Measurements from ENCODE around the gene IRF2. TPM values are rescaled to one million over a fixed set of nuclear protein-coding genes. Genes with fewer than 3 reads are reported as not detected.

The IRF2 gene
- polyA plus RNA-seq, 2 of the 4 experiments (the other 2 are of a cell fraction) = 11.0 to 23.5 TPM

DNA sequence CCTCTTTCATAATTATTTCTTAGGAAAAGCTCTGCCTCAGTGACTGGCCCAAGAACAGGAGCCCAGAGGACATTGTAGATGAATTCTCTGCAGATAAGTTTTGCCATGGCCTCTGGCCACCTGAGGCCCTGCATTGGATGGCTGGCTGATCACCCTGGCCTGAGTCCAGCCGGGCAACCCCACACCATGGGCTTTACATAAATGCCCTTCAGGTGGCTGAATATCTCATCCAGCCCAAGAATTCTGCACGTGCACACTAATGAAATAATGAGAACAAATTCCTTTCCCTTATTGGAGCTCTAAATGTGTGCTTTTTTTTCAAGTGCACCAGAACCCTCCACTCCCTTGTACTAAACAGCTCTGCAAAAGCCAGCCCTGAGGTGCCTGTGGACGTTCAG is 65.7 kb downstream of the IRF2 start:
- no peak for DNase-seq (ENCODE audit: low read depth in 1 of 2, low spot score in 1 of 2)
- Histone ChIP-seq H3K4me2 (no peak overlapping the region), H3K9me3 (no peaks in the 10 kb centered on the region), H3K4me1 (no peaks in the 10 kb centered on the region), H3K4me3 (no peak overlapping the region), H3K27ac (no peak overlapping the region)
- ChIA-PET CTCF (interaction anchor here (1.8 kb wide), 1 partner anchor 144 kb away, joined by 4 read pairs; no protein-coding TSS in a partner anchor), POLR2A (interaction anchor here (0.9 kb wide), 1 partner anchor 66 kb away, joined by 3 read pairs; the partner anchor contains the start of gene IRF2)
- ATAC-seq = no peak
- 81% methylated on average over 3 of the region's 3 CpGs for WGBS (ENCODE audit: missing lambda C conversion rate)
- TF ChIP-seq, protein P1, sequence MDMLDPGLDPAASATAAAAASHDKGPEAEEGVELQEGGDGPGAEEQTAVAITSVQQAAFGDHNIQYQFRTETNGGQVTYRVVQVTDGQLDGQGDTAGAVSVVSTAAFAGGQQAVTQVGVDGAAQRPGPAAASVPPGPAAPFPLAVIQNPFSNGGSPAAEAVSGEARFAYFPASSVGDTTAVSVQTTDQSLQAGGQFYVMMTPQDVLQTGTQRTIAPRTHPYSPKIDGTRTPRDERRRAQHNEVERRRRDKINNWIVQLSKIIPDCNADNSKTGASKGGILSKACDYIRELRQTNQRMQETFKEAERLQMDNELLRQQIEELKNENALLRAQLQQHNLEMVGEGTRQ (IDR thresholded peaks at IDR 0.05) = no peak
- TF ChIP-seq RNF2 (IDR thresholded peaks at IDR 0.05; ENCODE audit: borderline replicate concordance, low read depth) (no peak), MAFK (IDR thresholded peaks at IDR 0.05; ENCODE audit: partially characterized antibody) (no peak), BHLHE40 (IDR thresholded peaks at IDR 0.05; ENCODE audit: low read depth, low read length) (no peak), FOSB (CRISPR knock-in tag; IDR thresholded peaks at IDR 0.05) (no peak), POLR2AphosphoS2 (conservative IDR thresholded peaks at IDR 0.05; ENCODE audit: low read length) (no peak), HEYL (CRISPR knock-in tag; IDR thresholded peaks at IDR 0.05) (no peak)
- TF ChIP-seq, protein P2, sequence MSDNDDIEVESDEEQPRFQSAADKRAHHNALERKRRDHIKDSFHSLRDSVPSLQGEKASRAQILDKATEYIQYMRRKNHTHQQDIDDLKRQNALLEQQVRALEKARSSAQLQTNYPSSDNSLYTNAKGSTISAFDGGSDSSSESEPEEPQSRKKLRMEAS (IDR thresholded peaks at IDR 0.05) = no peak
- no peak for FAIRE-seq

DNA sequence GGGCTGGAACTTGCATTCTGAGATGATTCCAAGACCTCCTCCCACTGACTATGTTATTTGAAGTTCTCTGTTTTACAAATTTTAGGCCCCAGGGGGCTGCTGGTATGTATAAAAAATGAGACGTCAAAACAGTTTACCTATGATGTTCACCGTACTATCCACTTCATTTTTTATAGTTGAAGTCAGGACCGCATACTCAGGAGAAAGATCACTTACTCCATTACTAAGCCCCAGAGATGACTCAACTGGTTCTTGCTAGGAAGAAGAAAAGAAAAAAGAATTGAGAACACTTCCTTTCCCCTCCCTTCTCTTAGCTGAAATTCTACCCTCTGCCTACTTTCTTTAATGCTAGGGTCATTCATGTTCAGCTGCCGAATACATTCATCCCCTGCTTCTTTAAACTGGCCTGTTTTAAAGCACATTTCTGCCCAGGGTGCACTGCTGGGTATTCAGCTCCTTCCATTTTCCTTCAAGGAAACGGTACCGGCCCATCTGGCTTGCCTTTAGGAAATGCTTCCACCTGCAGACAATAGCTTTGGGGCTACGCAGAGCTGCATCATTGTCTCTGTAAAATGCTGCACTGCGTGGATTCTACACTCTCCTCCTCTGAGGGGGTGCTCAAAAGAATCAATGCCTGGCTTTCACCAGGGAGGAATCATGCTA is 66.2 kb downstream of the IRF2 start:
- no peaks in the 10 kb centered on the region for H3K9me3 ChIP-seq
- no peak overlapping the region for H3K4me3 ChIP-seq
- ATAC-seq (no peak), FAIRE-seq (no peak), DNase-seq (ENCODE audit: low read depth in 1 of 2, low spot score in 1 of 2) (no peak)
- TF ChIP-seq ZSCAN20 (CRISPR knock-in tag; IDR thresholded peaks at IDR 0.05) (no peak), HOXB13 (CRISPR knock-in tag; IDR thresholded peaks at IDR 0.05; ENCODE audit: low read depth) (no peak), HOXB5 (CRISPR knock-in tag; IDR thresholded peaks at IDR 0.05) (no peak)
- CTCF ChIA-PET = interaction anchor here (1.8 kb wide), 1 partner anchor 144 kb away, joined by 4 read pairs; no protein-coding TSS in a partner anchor
- no peak overlapping the region for H3K27ac ChIP-seq
- POLR2A ChIA-PET = interaction anchor here (0.9 kb wide), 1 partner anchor 66 kb away, joined by 3 read pairs; the partner anchor contains the start of gene IRF2
- no peaks in the 10 kb centered on the region for H3K4me1 ChIP-seq
- 83% methylated on average over 8 of the region's 8 CpGs for WGBS (ENCODE audit: missing lambda C conversion rate)
- no peak overlapping the region for H3K4me2 ChIP-seq

DNA sequence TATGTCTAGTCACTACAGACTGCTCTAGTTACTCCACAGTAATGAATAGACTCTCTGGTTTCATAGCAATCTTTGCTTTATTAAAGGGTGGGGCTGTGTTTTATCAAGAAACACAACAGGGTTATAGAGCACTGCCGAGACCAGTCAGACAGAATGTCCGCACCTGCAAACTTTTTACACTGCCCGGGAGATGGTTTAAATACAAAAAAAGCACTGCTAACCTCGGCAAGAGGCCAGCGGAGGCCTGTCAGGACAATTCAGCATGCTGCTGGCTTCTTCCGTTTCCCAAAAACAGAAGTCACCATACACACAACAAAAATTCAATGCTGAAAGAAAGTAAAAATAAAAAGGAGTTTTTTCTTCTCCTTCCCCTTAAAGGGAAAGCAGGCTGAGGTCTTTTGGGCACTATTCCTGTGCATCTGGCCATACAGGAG is 67.4 kb downstream of the IRF2 start:
- no peak overlapping the region for H3K27ac ChIP-seq
- DNase-seq (ENCODE audit: low read depth in 1 of 2, low spot score in 1 of 2) (no peak), ATAC-seq (no peak), FAIRE-seq (no peak)
- H3K4me1 ChIP-seq = no peaks in the 10 kb centered on the region
- no peaks in the 10 kb centered on the region for H3K9me3 ChIP-seq
- 98% methylated on average over 6 of the region's 6 CpGs for WGBS (ENCODE audit: missing lambda C conversion rate)
- ChIA-PET CTCF (no interaction called here), POLR2A (no interaction called here)
- H3K4me3 ChIP-seq = no peak overlapping the region
- TF ChIP-seq NPAS2 (CRISPR knock-in tag; IDR thresholded peaks at IDR 0.05; ENCODE audit: borderline replicate concordance) (no peak), TP53 (CRISPR knock-in tag; IDR thresholded peaks at IDR 0.05) (no peak), PHF8 (IDR thresholded peaks at IDR 0.05; ENCODE audit: borderline replicate concordance, low read depth) (no peak), BHLHE40 (IDR thresholded peaks at IDR 0.05; ENCODE audit: low read depth, low read length) (no peak), JUN (IDR thresholded peaks at IDR 0.05) (no peak), HOXB13 (CRISPR knock-in tag; IDR thresholded peaks at IDR 0.05; ENCODE audit: low read depth) (no peak), HOXA7 (CRISPR knock-in tag; IDR thresholded peaks at IDR 0.05) (no peak), HOXB5 (CRISPR knock-in tag; IDR thresholded peaks at IDR 0.05) (no peak), RCOR1 (IDR thresholded peaks at IDR 0.05; ENCODE audit: low read depth, low read length) (no peak), KDM5A (IDR thresholded peaks at IDR 0.05) (no peak), MAFK (IDR thresholded peaks at IDR 0.05; ENCODE audit: partially characterized antibody) (no peak)
- TF ChIP-seq, protein P3, sequence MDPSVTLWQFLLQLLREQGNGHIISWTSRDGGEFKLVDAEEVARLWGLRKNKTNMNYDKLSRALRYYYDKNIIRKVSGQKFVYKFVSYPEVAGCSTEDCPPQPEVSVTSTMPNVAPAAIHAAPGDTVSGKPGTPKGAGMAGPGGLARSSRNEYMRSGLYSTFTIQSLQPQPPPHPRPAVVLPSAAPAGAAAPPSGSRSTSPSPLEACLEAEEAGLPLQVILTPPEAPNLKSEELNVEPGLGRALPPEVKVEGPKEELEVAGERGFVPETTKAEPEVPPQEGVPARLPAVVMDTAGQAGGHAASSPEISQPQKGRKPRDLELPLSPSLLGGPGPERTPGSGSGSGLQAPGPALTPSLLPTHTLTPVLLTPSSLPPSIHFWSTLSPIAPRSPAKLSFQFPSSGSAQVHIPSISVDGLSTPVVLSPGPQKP (IDR thresholded peaks at IDR 0.05; ENCODE audit: low read depth, low read length) = no peak
- TF ChIP-seq, protein P4, sequence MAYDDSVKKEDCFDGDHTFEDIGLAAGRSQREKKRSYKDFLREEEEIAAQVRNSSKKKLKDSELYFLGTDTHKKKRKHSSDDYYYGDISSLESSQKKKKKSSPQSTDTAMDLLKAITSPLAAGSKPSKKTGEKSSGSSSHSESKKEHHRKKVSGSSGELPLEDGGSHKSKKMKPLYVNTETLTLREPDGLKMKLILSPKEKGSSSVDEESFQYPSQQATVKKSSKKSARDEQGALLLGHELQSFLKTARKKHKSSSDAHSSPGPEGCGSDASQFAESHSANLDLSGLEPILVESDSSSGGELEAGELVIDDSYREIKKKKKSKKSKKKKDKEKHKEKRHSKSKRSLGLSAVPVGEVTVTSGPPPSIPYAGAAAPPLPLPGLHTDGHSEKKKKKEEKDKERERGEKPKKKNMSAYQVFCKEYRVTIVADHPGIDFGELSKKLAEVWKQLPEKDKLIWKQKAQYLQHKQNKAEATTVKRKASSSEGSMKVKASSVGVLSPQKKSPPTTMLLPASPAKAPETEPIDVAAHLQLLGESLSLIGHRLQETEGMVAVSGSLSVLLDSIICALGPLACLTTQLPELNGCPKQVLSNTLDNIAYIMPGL (CRISPR knock-in tag; IDR thresholded peaks at IDR 0.05; ENCODE audit: borderline replicate concordance) = no peak
- TF ChIP-seq, protein P2 (IDR thresholded peaks at IDR 0.05) = no peak
- TF ChIP-seq, protein P5, sequence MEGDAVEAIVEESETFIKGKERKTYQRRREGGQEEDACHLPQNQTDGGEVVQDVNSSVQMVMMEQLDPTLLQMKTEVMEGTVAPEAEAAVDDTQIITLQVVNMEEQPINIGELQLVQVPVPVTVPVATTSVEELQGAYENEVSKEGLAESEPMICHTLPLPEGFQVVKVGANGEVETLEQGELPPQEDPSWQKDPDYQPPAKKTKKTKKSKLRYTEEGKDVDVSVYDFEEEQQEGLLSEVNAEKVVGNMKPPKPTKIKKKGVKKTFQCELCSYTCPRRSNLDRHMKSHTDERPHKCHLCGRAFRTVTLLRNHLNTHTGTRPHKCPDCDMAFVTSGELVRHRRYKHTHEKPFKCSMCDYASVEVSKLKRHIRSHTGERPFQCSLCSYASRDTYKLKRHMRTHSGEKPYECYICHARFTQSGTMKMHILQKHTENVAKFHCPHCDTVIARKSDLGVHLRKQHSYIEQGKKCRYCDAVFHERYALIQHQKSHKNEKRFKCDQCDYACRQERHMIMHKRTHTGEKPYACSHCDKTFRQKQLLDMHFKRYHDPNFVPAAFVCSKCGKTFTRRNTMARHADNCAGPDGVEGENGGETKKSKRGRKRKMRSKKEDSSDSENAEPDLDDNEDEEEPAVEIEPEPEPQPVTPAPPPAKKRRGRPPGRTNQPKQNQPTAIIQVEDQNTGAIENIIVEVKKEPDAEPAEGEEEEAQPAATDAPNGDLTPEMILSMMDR (IDR thresholded peaks at IDR 0.05) = no peak
- TF ChIP-seq, protein P6, sequence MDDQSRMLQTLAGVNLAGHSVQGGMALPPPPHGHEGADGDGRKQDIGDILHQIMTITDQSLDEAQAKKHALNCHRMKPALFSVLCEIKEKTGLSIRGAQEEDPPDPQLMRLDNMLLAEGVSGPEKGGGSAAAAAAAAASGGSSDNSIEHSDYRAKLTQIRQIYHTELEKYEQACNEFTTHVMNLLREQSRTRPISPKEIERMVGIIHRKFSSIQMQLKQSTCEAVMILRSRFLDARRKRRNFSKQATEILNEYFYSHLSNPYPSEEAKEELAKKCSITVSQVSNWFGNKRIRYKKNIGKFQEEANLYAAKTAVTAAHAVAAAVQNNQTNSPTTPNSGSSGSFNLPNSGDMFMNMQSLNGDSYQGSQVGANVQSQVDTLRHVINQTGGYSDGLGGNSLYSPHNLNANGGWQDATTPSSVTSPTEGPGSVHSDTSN (IDR thresholded peaks at IDR 0.05) = no peak
- H3K4me2 ChIP-seq = no peak overlapping the region
